Aorta (tissue), 5 donors: ENCODE results near the gene RNF151. TPM values are rescaled to one million over a fixed set of nuclear protein-coding genes. Genes with fewer than 3 reads are reported as not detected.

Experiments
- ATAC-seq: fragments of 200-7000 bp; cut with Tn5 transposase; one replicate; pipeline ENCODE4 v1.9.1; 2022; ENCODE audit warnings: moderate library complexity; ENCODE audit not compliant: low FRiP score
- DNase-seq, 2 donors: peaks; one replicate each; pipeline ENCODE4 v3.0.0-alpha.2; 2020
- H3K27ac ChIP-seq, 2 donors: one replicate each; pipeline ENCODE4 v1.5.1; 2013; ENCODE audit warnings: low read length in 2 of 2, mild to moderate bottlenecking in 2 of 2, moderate library complexity in 2 of 2, control low read depth in 1 of 2, inconsistent platforms in 1 of 2, low read depth in 1 of 2
- H3K27me3 ChIP-seq, 2 donors: one replicate each; pipeline ENCODE4 v1.6.1; 2013; ENCODE audit warnings: control low read depth in 1 of 2, low read length in 1 of 2, mild to moderate bottlenecking in 1 of 2, moderate library complexity in 1 of 2; ENCODE audit not compliant: insufficient read depth in 2 of 2, control insufficient read depth in 1 of 2
- H3K36me3 ChIP-seq, 2 donors: one replicate each; pipeline ENCODE4 v1.6.1; 2013; ENCODE audit warnings: control low read depth in 1 of 2, low read length in 1 of 2, mild to moderate bottlenecking in 1 of 2; ENCODE audit not compliant: insufficient read depth in 2 of 2, control insufficient read depth in 1 of 2
- H3K4me1 ChIP-seq, 2 donors: one replicate each; pipeline ENCODE4 v1.6.1; 2013; ENCODE audit warnings: low read length in 2 of 2, control low read depth in 1 of 2, mild to moderate bottlenecking in 1 of 2, moderate library complexity in 1 of 2; ENCODE audit not compliant: insufficient read depth in 2 of 2, control insufficient read depth in 1 of 2
- H3K4me3 ChIP-seq, 2 donors: one replicate each; pipeline ENCODE4 v1.5.1; 2013; ENCODE audit warnings: low read length in 2 of 2, control low read depth in 1 of 2, mild to moderate bottlenecking in 1 of 2
- H3K9me3 ChIP-seq: one replicate; pipeline ENCODE4 v1.6.1; 2013; ENCODE audit warnings: mild to moderate bottlenecking, low read length; ENCODE audit not compliant: control insufficient read depth
- WGBS, 2 donors: extraction: QIAGEN DNeasy Blood & Tissue Kit; methylation state at CpG; one replicate each; pipeline ENCODE4 v1.1.7; 2013; 5-methylcytosine and 5-hydroxymethylcytosine counted together
- intact Hi-C, 2 donors: fragments of 100-400 bp; cut with DNase I; formaldehyde crosslinking; loops; one replicate each; pipeline versions ENCODE4 v1.14.2 to v1.15.0; 2022
- polyA plus RNA-seq, 2 donors: library from polyadenylated mRNA; stranded (reverse); fragments of 200-250 nt; gene quantifications; one replicate each; pipeline ENCODE4 v1.2.3, GENCODE V29; 2013
- total RNA-seq, 2 donors: library from RNA; stranded (reverse); fragmentation: NEBNext Ultra II Directional; extraction: Animal tissue kit (Norgen Biotek cat#: 25700); gene quantifications; one replicate each; pipeline ENCODE4 v1.2.1, GENCODE V29; 2021
- donor health status: healthy with polysubstance abuse.
- donor health status: Bipolar disorder and iron deficiency.
- donor health status: DM: no; HTN: no; CAD: no.
- donor health status: DM: no; HTN: no; CAD: no.
- donor health status: DM: yes; HTN: yes; CAD: no.

Gene RNF151
- total and polyA plus RNA-seq, 4 donors, result not detected

- no peak overlapping the region for H3K27ac ChIP-seq
- DNase-seq (no peak), ATAC-seq (no peak)
- H3K36me3 ChIP-seq, result no peaks in the 10 kb centered on the region
- no peaks in the 10 kb centered on the region for H3K9me3 ChIP-seq
- no peaks in the 10 kb centered on the region for H3K27me3 ChIP-seq
- intact Hi-C loops, result no loop called here
- H3K4me3 ChIP-seq, result no peak overlapping the region
- no peaks in the 10 kb centered on the region for H3K4me1 ChIP-seq
- 87 to 89% methylated on average over 24 of the region's 24 CpGs for WGBS, 2 donors
Measured at GRCh38 chr16:2015117-2015946, 48.7 kb downstream of the RNF151 start.

- Histone ChIP-seq H3K4me1 (no peaks in the 10 kb centered on the region), H3K36me3 (no peaks in the 10 kb centered on the region), H3K4me3 (no peak overlapping the region), H3K27ac (no peak overlapping the region), H3K9me3 (no peaks in the 10 kb centered on the region), H3K27me3 (no peaks in the 10 kb centered on the region)
- intact Hi-C loops, result no loop called here
- no peak for DNase-seq
- WGBS, 2 donors, result 88% methylated on average over 5 to 7 of the region's 7 CpGs
- no peak for ATAC-seq
Measured at GRCh38 chr16:2015947-2016208, 49.2 kb downstream of the RNF151 start.

GRCh38 chr16:2016407-2016922 is 49.8 kb downstream of the RNF151 start:
- H3K9me3 ChIP-seq, result no peaks in the 10 kb centered on the region
- intact Hi-C loops, result no loop called here
- no peaks in the 10 kb centered on the region for H3K27me3 ChIP-seq
- H3K36me3 ChIP-seq, result no peaks in the 10 kb centered on the region
- H3K4me3 ChIP-seq, result no peak overlapping the region
- no peak overlapping the region for H3K27ac ChIP-seq
- H3K4me1 ChIP-seq, result no peaks in the 10 kb centered on the region
- 29 to 30% methylated on average over 13 of the region's 13 CpGs for WGBS, 2 donors
- ATAC-seq, result no peak
- no peak for DNase-seq

Other genes with a start within 250 kb of the RNF151 start
- gene NME3, start 195.3 kb upstream of the RNF151 start, total RNA-seq, result 10 to 100 TPM; 33.0 to 62.8 TPM
- 100 to 1,000 TPM in 1 of 2 donors, 10 to 100 TPM in 1; 61.0 to 379 TPM for gene NME3, start 195.3 kb upstream of the RNF151 start, polyA plus RNA-seq
- gene EME2, start 194.0 kb upstream of the RNF151 start, total RNA-seq, result 10 to 100 TPM; 15.8 to 23.7 TPM
- 10 to 100 TPM in 1 of 2 donors, 1 to 10 TPM in 1; 1.6 to 20.6 TPM for gene EME2, start 194.0 kb upstream of the RNF151 start, polyA plus RNA-seq
- 10 to 100 TPM; 36.5 to 40.5 TPM for gene MRPS34, start 193.7 kb upstream of the RNF151 start, total RNA-seq
- 10 to 100 TPM; 67.7 to 74.2 TPM for gene MRPS34, start 193.7 kb upstream of the RNF151 start, polyA plus RNA-seq
- gene SPSB3, start 184.3 kb upstream of the RNF151 start, total RNA-seq, result 10 to 100 TPM; 33.6 to 33.7 TPM
- 100 to 1,000 TPM in 1 of 2 donors, 10 to 100 TPM in 1; 25.8 to 322 TPM for gene SPSB3, start 184.3 kb upstream of the RNF151 start, polyA plus RNA-seq
- gene NUBP2, start 183.9 kb upstream of the RNF151 start, total RNA-seq, result 10 to 100 TPM; 30.7 to 32.9 TPM
- 10 to 100 TPM; 55.3 to 92.4 TPM for gene NUBP2, start 183.9 kb upstream of the RNF151 start, polyA plus RNA-seq
- gene IGFALS, start 173.2 kb upstream of the RNF151 start, total RNA-seq, result not detected
- under 1 TPM in 1 of 2 donors, not detected in 1; 0.84 TPM for gene IGFALS, start 173.2 kb upstream of the RNF151 start, polyA plus RNA-seq
- gene HAGH, start 140.0 kb upstream of the RNF151 start, total RNA-seq, result 10 to 100 TPM; 50.2 to 52.3 TPM
- gene HAGH, start 140.0 kb upstream of the RNF151 start, polyA plus RNA-seq, result 10 to 100 TPM; 58.9 to 79.0 TPM
- 10 to 100 TPM in 1 of 2 donors, 1 to 10 TPM in 1; 7.4 to 11.9 TPM for gene FAHD1, start 139.7 kb upstream of the RNF151 start, total RNA-seq
- 10 to 100 TPM; 13.1 to 42.1 TPM for gene FAHD1, start 139.7 kb upstream of the RNF151 start, polyA plus RNA-seq
- not detected for gene MEIOB, start 94.7 kb upstream of the RNF151 start, total RNA-seq
- not detected for gene MEIOB, start 94.7 kb upstream of the RNF151 start, polyA plus RNA-seq
- not detected for gene HS3ST6, start 48.4 kb upstream of the RNF151 start, total RNA-seq
- 1 to 10 TPM in 1 of 2 donors, not detected in 1; 1.1 TPM for gene HS3ST6, start 48.4 kb upstream of the RNF151 start, polyA plus RNA-seq
- gene MSRB1, start 23.7 kb upstream of the RNF151 start, total RNA-seq, result 10 to 100 TPM; 19.5 to 34.6 TPM
- gene MSRB1, start 23.7 kb upstream of the RNF151 start, polyA plus RNA-seq, result 10 to 100 TPM; 52.7 to 56.6 TPM
- not detected for gene RPL3L, start 12.2 kb upstream of the RNF151 start, total RNA-seq
- not detected for gene RPL3L, start 12.2 kb upstream of the RNF151 start, polyA plus RNA-seq
- gene NDUFB10, start 7.3 kb upstream of the RNF151 start, total RNA-seq, result 10 to 100 TPM; 80.5 to 88.1 TPM
- 100 to 1,000 TPM; 178 to 268 TPM for gene NDUFB10, start 7.3 kb upstream of the RNF151 start, polyA plus RNA-seq
- gene RPS2, start 2.0 kb upstream of the RNF151 start, total RNA-seq, result 1,000 to 10,000 TPM; 1,132 to 1,263 TPM
- 1,000 to 10,000 TPM; 1,596 to 2,049 TPM for gene RPS2, start 2.0 kb upstream of the RNF151 start, polyA plus RNA-seq
- gene TBL3, start 5.2 kb downstream of the RNF151 start, total RNA-seq, result 10 to 100 TPM; 16.1 to 19.8 TPM
- gene TBL3, start 5.2 kb downstream of the RNF151 start, polyA plus RNA-seq, result 10 to 100 TPM; 14.9 to 85.5 TPM
- not detected for gene NOXO1, start 14.6 kb downstream of the RNF151 start, total RNA-seq
- under 1 TPM in 1 of 2 donors, not detected in 1; 0.84 TPM for gene NOXO1, start 14.6 kb downstream of the RNF151 start, polyA plus RNA-seq
- gene GFER, start 17.3 kb downstream of the RNF151 start, total RNA-seq, result 10 to 100 TPM; 11.3 to 13.3 TPM
- 10 to 100 TPM; 32.5 to 44.2 TPM for gene GFER, start 17.3 kb downstream of the RNF151 start, polyA plus RNA-seq
- gene SYNGR3, start 23.1 kb downstream of the RNF151 start, total RNA-seq, result under 1 TPM; 0.36 to 0.57 TPM
- under 1 TPM in 1 of 2 donors, not detected in 1; 0.26 TPM for gene SYNGR3, start 23.1 kb downstream of the RNF151 start, polyA plus RNA-seq
- 10 to 100 TPM; 31.0 to 34.4 TPM for gene ZNF598, start 43.0 kb downstream of the RNF151 start, total RNA-seq
- 10 to 100 TPM; 12.8 to 32.9 TPM for gene ZNF598, start 43.0 kb downstream of the RNF151 start, polyA plus RNA-seq
- 1 to 10 TPM in 1 of 2 donors, not detected in 1; 1.2 TPM for gene NPW, start 52.9 kb downstream of the RNF151 start, total RNA-seq
- gene NPW, start 52.9 kb downstream of the RNF151 start, polyA plus RNA-seq, result under 1 TPM in 1 of 2 donors, not detected in 1; 0.56 TPM
- gene NHERF2, start 60.0 kb downstream of the RNF151 start, total RNA-seq, result 100 to 1,000 TPM in 1 of 2 donors, 10 to 100 TPM in 1; 81.8 to 110 TPM
- gene NHERF2, start 60.0 kb downstream of the RNF151 start, polyA plus RNA-seq, result 100 to 1,000 TPM; 119 to 133 TPM
- gene NTHL1, start 81.0 kb downstream of the RNF151 start, total RNA-seq, result 10 to 100 TPM in 1 of 2 donors, 1 to 10 TPM in 1; 7.4 to 12.9 TPM
- 10 to 100 TPM; 24.4 to 33.8 TPM for gene NTHL1, start 81.0 kb downstream of the RNF151 start, polyA plus RNA-seq
- 100 to 1,000 TPM in 1 of 2 donors, 10 to 100 TPM in 1; 92.4 to 146 TPM for gene TSC2, start 81.1 kb downstream of the RNF151 start, total RNA-seq
- 100 to 1,000 TPM in 1 of 2 donors, 10 to 100 TPM in 1; 16.2 to 166 TPM for gene TSC2, start 81.1 kb downstream of the RNF151 start, polyA plus RNA-seq
- gene PKD1, start 169.0 kb downstream of the RNF151 start, total RNA-seq, result 100 to 1,000 TPM; 325 to 337 TPM
- gene PKD1, start 169.0 kb downstream of the RNF151 start, polyA plus RNA-seq, result 100 to 1,000 TPM in 1 of 2 donors, 10 to 100 TPM in 1; 42.8 to 270 TPM
- gene RAB26, start 181.8 kb downstream of the RNF151 start, total RNA-seq, result under 1 TPM in 1 of 2 donors, not detected in 1; 0.51 TPM
- 1 to 10 TPM; 2.5 to 4.8 TPM for gene RAB26, start 181.8 kb downstream of the RNF151 start, polyA plus RNA-seq
- 10 to 100 TPM; 47.7 to 54.4 TPM for gene TRAF7, start 188.9 kb downstream of the RNF151 start, total RNA-seq
- 10 to 100 TPM; 24.4 to 38.0 TPM for gene TRAF7, start 188.9 kb downstream of the RNF151 start, polyA plus RNA-seq
- gene CASKIN1, start 229.7 kb downstream of the RNF151 start, total RNA-seq, result under 1 TPM in 1 of 2 donors, not detected in 1; 0.15 TPM
- gene CASKIN1, start 229.7 kb downstream of the RNF151 start, polyA plus RNA-seq, result under 1 TPM; 0.13 to 0.28 TPM
- gene MLST8, start 238.6 kb downstream of the RNF151 start, total RNA-seq, result 10 to 100 TPM; 14.1 to 19.9 TPM
- 10 to 100 TPM; 23.7 to 50.7 TPM for gene MLST8, start 238.6 kb downstream of the RNF151 start, polyA plus RNA-seq
- 1 to 10 TPM; 3.4 to 6.0 TPM for gene BRICD5, start 244.0 kb downstream of the RNF151 start, total RNA-seq
- 10 to 100 TPM in 1 of 2 donors, under 1 TPM in 1; 0.88 to 36.1 TPM for gene BRICD5, start 244.0 kb downstream of the RNF151 start, polyA plus RNA-seq
- gene PGP, start 248.0 kb downstream of the RNF151 start, total RNA-seq, result 1 to 10 TPM; 8.9 to 9.1 TPM
- gene PGP, start 248.0 kb downstream of the RNF151 start, polyA plus RNA-seq, result 10 to 100 TPM in 1 of 2 donors, 1 to 10 TPM in 1; 7.3 to 15.4 TPM